Activated B cell treated with CpG ODN at 0.5 μM for 24 hours (primary cell): Measurements from ENCODE around the gene TMSB4X. TPM values are rescaled to one million over a fixed set of nuclear protein-coding genes. Genes with fewer than 3 reads are reported as not detected.
"Not testable (repeated sequence)": the region's sequence is repeated elsewhere in the genome, so short reads cannot be mapped to it uniquely, and the experiment has no call there.

ENCODE experiments used
- ATAC-seq: fragments of 200-7000 bp; cut with Tn5 transposase; one replicate; pipeline ENCODE4 v1.10.0; 2021; ENCODE audit warnings: low read depth, mild to moderate bottlenecking, moderate library complexity
- CTCF ChIA-PET: fragments of 350-600 bp; sonication (Branson Sonifier 250); formaldehyde crosslinking; loops from one replicate; lab custom pipeline; 2021; ENCODE audit warnings: antibody characterized with exemption; lab: Charles Lee
- POLR2A ChIA-PET: fragments of 350-600 bp; sonication (Branson Sonifier 250); formaldehyde crosslinking; loops from one replicate; lab custom pipeline; 2021; ENCODE audit warnings: antibody characterized with exemption; lab: Charles Lee
- DNase-seq: peaks from one replicate; pipeline ENCODE4 v3.0.0; 2022
- H3K27ac Mint-ChIP-seq: one replicate; pipeline ENCODE4 v1.8.0; 2020; ENCODE audit warnings: mixed read lengths
- H3K27me3 Mint-ChIP-seq: one replicate; pipeline ENCODE4 v1.8.0; 2021; ENCODE audit warnings: mixed read lengths
- H3K36me3 Mint-ChIP-seq: one replicate; pipeline ENCODE4 v1.8.0; 2021; ENCODE audit warnings: low read depth, mixed read lengths
- H3K4me1 Mint-ChIP-seq: one replicate; pipeline ENCODE4 v1.8.0; 2021; ENCODE audit warnings: mixed read lengths
- H3K4me3 Mint-ChIP-seq: one replicate; pipeline ENCODE4 v1.8.0; 2020; ENCODE audit warnings: mild to moderate bottlenecking, mixed read lengths
- H3K9me3 Mint-ChIP-seq: one replicate; pipeline ENCODE4 v1.8.0; 2020; ENCODE audit warnings: mixed read lengths
- CTCF ChIP-seq: fragments of 200-600 bp; IDR thresholded peaks from one replicate; pipeline ENCODE4 v1.8.0; 2022; ENCODE audit warnings: antibody characterized with exemption, mild to moderate bottlenecking
- intact Hi-C: fragments of 100-400 bp; cut with micrococcal nuclease; formaldehyde crosslinking; loops from one replicate; pipeline ENCODE4 v1.15.1; 2024
- total RNA-seq: library from RNA; stranded (reverse); gene quantifications from 2 replicates; pipeline ENCODE4 v1.2.3, GENCODE V29; 2022

The TMSB4X gene
- total RNA-seq, 1 donor from 2014 or later = 5,922 TPM

DNA sequence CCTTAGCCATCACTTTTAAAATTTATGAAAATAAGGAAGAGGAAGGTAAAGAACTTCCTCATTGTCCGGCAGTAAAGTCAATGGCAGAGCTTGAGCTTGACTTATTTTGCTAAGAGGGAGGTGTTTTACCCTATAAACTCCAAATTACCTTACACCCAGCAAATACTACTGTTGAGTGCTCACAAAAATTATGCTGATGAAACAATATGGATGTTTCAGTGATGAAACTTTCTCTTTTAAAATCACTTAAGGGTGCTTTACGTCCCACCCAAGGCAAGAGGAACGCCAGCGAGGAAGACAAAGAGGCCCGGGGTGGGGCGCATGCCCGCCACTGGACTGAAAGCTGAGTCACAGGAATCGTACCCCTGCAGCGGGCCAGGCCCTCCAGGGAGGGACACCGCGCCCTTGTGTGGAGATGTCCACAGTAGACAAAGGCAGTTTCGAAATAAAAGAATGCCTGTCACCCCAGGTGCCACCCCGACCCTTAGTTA, 560 bp upstream of the TMSB4X start:
- intact Hi-C loops = loop anchor here (10.0 kb wide), 1 partner anchor 370 kb away; no protein-coding TSS in a partner anchor
- Mint-ChIP-seq H3K27ac (peak overlapping the region; percentile 97), H3K4me1 (peaks cover 54% of the 10 kb centered on the region), H3K27me3 (no peaks in the 10 kb centered on the region), H3K36me3 (peaks cover 37% of the 10 kb centered on the region), H3K4me3 (peak overlapping the region; percentile 94), H3K9me3 (no peaks in the 10 kb centered on the region)
- ChIA-PET POLR2A (interaction anchor here (0.5 to 20.9 kb wide), 23 partner anchors 9 to 779 kb away, joined by 3 to 931 read pairs (median 5); partner anchors contain the start of genes OFD1, TCEANC and TRAPPC2), CTCF (interaction anchor here (0.9 to 8.0 kb wide), 8 partner anchors 18 to 160 kb away, joined by 3 to 54 read pairs (median 14); no protein-coding TSS in a partner anchor)
- ATAC-seq (peak; percentile 8), DNase-seq (no peak)
- TF ChIP-seq CTCF = no peak

GRCh38 chrX:12975670-12975965, 708 bp downstream of the TMSB4X start:
- Mint-ChIP-seq H3K36me3 (peaks cover 37% of the 10 kb centered on the region), H3K27ac (peak overlapping the region; percentile 97), H3K9me3 (no peaks in the 10 kb centered on the region), H3K4me3 (peak overlapping the region; percentile 94), H3K27me3 (no peaks in the 10 kb centered on the region), H3K4me1 (peaks cover 54% of the 10 kb centered on the region)
- CTCF ChIA-PET = interaction anchor here (3.6 to 8.0 kb wide), 4 partner anchors 20 to 116 kb away, joined by 23 to 54 read pairs (median 28); no protein-coding TSS in a partner anchor
- DNase-seq (no peak), ATAC-seq (no peak)
- TF ChIP-seq CTCF = no peak
- intact Hi-C loops = loop anchor here (1.0 to 10.0 kb wide), 2 partner anchors 369 to 512 kb away; no protein-coding TSS in a partner anchor
- POLR2A ChIA-PET = interaction anchor here (0.6 to 20.9 kb wide), 22 partner anchors 8 to 982 kb away, joined by 3 to 931 read pairs (median 4); partner anchors contain the start of genes RAB9A and TCEANC

DNA sequence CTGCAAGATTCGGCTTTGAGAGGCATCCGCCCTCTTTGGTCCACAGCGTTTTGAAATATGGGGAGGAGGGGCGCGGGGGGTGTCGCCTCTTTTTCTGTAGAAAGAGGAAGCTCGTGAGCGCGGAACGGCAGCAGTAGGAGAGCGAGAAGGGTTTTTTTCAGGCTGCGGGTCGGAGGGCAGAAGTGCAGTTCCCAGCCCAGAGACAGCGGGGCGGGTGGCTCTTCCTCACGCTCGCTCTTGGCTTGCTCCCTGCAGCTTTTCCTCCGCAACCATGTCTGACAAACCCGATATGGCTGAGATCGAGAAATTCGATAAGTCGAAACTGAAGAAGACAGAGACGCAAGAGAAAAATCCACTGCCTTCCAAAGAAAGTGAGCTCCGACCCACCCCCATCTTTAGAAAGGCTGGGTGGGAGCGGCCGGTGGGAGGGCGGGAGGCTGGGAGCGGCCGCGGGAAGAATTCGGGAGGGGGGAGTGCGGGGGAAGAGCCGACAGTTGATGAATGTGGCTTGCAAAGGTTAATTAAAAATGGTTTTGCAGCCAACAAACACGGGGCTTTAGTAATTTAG, 1.2 kb downstream of the TMSB4X start:
- peak overlapping the region; percentile 97 for H3K27ac Mint-ChIP-seq

DNA sequence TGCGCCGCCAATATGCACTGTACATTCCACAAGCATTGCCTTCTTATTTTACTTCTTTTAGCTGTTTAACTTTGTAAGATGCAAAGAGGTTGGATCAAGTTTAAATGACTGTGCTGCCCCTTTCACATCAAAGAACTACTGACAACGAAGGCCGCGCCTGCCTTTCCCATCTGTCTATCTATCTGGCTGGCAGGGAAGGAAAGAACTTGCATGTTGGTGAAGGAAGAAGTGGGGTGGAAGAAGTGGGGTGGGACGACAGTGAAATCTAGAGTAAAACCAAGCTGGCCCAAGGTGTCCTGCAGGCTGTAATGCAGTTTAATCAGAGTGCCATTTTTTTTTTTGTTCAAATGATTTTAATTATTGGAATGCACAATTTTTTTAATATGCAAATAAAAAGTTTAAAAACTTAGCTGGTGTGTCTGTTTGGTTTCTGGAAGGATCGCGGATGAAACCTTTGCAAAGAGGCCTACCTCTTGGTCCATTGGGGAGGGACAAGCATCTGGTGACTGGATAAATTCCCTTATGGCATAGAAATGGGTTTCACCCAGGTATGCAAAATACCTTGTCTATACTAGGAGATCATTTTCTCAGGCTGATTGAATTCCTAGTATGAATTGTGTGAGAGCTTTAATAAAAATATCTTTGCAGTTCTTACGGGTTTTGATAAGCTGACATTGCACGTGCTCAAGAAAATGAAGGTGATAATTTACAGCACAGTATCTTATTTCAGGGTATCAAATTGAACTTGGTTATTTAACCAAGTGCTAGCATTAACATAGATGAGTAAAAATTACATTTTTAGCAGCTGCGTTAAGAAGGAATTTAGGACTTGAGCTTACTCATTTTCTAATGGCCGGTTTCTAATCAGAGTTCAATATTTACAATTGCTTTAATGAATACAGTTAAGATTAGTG, 2.2 kb downstream of the TMSB4X start:
- not testable (repeated sequence) for H3K27me3 Mint-ChIP-seq, H3K9me3 Mint-ChIP-seq, ATAC-seq, DNase-seq
- H3K27ac Mint-ChIP-seq = peak overlapping the region; percentile 91
- ChIA-PET CTCF (interaction anchor here (2.0 to 8.0 kb wide), 5 partner anchors 27 to 511 kb away, joined by 7 to 54 read pairs (median 26); no protein-coding TSS in a partner anchor), POLR2A (interaction anchor here (0.7 to 20.9 kb wide), 21 partner anchors 9 to 779 kb away, joined by 3 to 931 read pairs (median 5); partner anchors contain the start of genes OFD1 and TRAPPC2)
- peaks cover 48% of the 10 kb centered on the region for H3K4me1 Mint-ChIP-seq
- intact Hi-C loops = loop anchor here (1.0 to 10.0 kb wide), 2 partner anchors 74 to 368 kb away; no protein-coding TSS in a partner anchor
- peak overlapping the region; percentile 90 for H3K4me3 Mint-ChIP-seq
- peaks cover 37% of the 10 kb centered on the region for H3K36me3 Mint-ChIP-seq

More for the DNA sequence above, 1.2 kb downstream of the TMSB4X start:
- Mint-ChIP-seq H3K27me3 (no peaks in the 10 kb centered on the region), H3K4me3 (peak overlapping the region; percentile 94), H3K36me3 (peaks cover 37% of the 10 kb centered on the region), H3K9me3 (no peaks in the 10 kb centered on the region), H3K4me1 (peaks cover 52% of the 10 kb centered on the region)
- DNase-seq = no peak
- TF ChIP-seq CTCF = no peak
- ChIA-PET POLR2A (interaction anchor here (0.6 to 20.9 kb wide), 18 partner anchors 8 to 982 kb away, joined by 3 to 931 read pairs (median 4); partner anchors contain the start of genes RAB9A and TCEANC), CTCF (interaction anchor here (3.6 to 8.0 kb wide), 4 partner anchors 20 to 116 kb away, joined by 23 to 54 read pairs (median 28); no protein-coding TSS in a partner anchor)
- intact Hi-C loops = loop anchor here (1.0 to 10.0 kb wide), 3 partner anchors 75 to 511 kb away; no protein-coding TSS in a partner anchor
- ATAC-seq = peak; percentile 6

- peak overlapping the region; percentile 91 for H3K27ac Mint-ChIP-seq
- H3K9me3 Mint-ChIP-seq = no peaks in the 10 kb centered on the region
- no peak for DNase-seq
- no peak for TF ChIP-seq CTCF
- CTCF ChIA-PET = interaction anchor here (1.1 to 8.0 kb wide), 6 partner anchors 28 to 510 kb away, joined by 5 to 54 read pairs (median 18); no protein-coding TSS in a partner anchor
- POLR2A ChIA-PET = interaction anchor here (0.7 to 20.9 kb wide), 18 partner anchors 9 to 757 kb away, joined by 3 to 931 read pairs (median 8); partner anchors contain the start of genes OFD1 and TRAPPC2
- H3K4me3 Mint-ChIP-seq = peak overlapping the region; percentile 90
- intact Hi-C loops = loop anchor here (1.0 to 10.0 kb wide), 5 partner anchors 23 to 367 kb away; no protein-coding TSS in a partner anchor
- no peak for ATAC-seq
- no peaks in the 10 kb centered on the region for H3K27me3 Mint-ChIP-seq
- H3K4me1 Mint-ChIP-seq = peaks cover 49% of the 10 kb centered on the region
- H3K36me3 Mint-ChIP-seq = peaks cover 37% of the 10 kb centered on the region
Measured at GRCh38 chrX:12977761-12978204, 2.9 kb downstream of the TMSB4X start.
